ENCODE results near the gene PRPF39. TPM values are rescaled to one million over a fixed set of nuclear protein-coding genes. Genes with fewer than 3 reads are reported as not detected.

The PRPF39 gene
- total and polyA plus RNA-seq, 2 of the 13 experiments (the other 11 are each of a cell fraction or from before 2014, with no cell fraction given): 44.2 to 65.0 TPM

GRCh38 chr14:45041641-45042040 lies 42.3 kb upstream of the PRPF39 start:
- no peak overlapping the region for H3K4me3 ChIP-seq (replicated peaks in 1 of 3; ENCODE audit: insufficient read depth in 1 of 3, low read depth in 2 of 3, low read length in 3 of 3)
- ChIA-PET CTCF (ENCODE audit: low intra/inter-chr PET ratio, low total read pairs) (no interaction called here), POLR2A (no interaction called here)
- no peaks in the 10 kb centered on the region for H4K20me1 ChIP-seq (ENCODE audit: insufficient read depth, low read length)
- FAIRE-seq (no peak), ATAC-seq (peak; percentile 43; the same call in 1 of the 3 replicates), DNase-seq (ENCODE audit: low spot score) (no peak)
- H3K79me2 ChIP-seq (ENCODE audit: insufficient read depth, low read length): no peaks in the 10 kb centered on the region
- in situ Hi-C loops (cut with HindIII; ENCODE audit: extremely low pct_ligation_motif_present, low pct_unique_long_range_greater_than_20kb): no loop called here
- 78% methylated on average over 5 of the region's 5 CpGs for WGBS (ENCODE audit: low lambda C conversion rate)
- H3K4me2 ChIP-seq (ENCODE audit: low read depth, low read length): no peak overlapping the region
- no TSS peak for BruUV-seq (replicated peaks)
- no peak overlapping the region for H3K27ac ChIP-seq (ENCODE audit: extremely low read length, insufficient read depth, low read length)
- no peak overlapping the region for H2AFZ ChIP-seq (ENCODE audit: low read length)
- intact Hi-C loops (cut with micrococcal nuclease; ENCODE audit: unreplicated experiment): no loop called here
- TF ChIP-seq KAT2B (IDR thresholded peaks at IDR 0.05; ENCODE audit: borderline replicate concordance, low read depth, low read length): no peak
- no peak for TF ChIP-seq ZNF768 (CRISPR knock-in tag; IDR thresholded peaks at IDR 0.05)
- no peak for TF ChIP-seq ZNF678 (CRISPR knock-in tag; IDR thresholded peaks at IDR 0.05)
- TF ChIP-seq ZMYM3 (CRISPR knock-in tag; IDR thresholded peaks at IDR 0.05): no peak
- peaks cover 5% of the 10 kb centered on the region; the same call in 1 of the 2 replicates for H3K9me3 ChIP-seq (ENCODE audit: low read length)
- no peaks in the 10 kb centered on the region for H3K27me3 ChIP-seq (ENCODE audit: control insufficient read depth in 1 of 2, insufficient read depth in 2 of 2, low read length in 2 of 2)
- peaks cover 9 to 15% of the 10 kb centered on the region in 2 experiments; a peak in 4 of 5 replicates for H3K36me3 ChIP-seq (replicated peaks in 1 of 2; ENCODE audit: control insufficient read depth in 1 of 2, insufficient read depth in 2 of 2, low read length in 2 of 2)
- peaks cover 22% of the 10 kb centered on the region for H3K4me1 ChIP-seq (ENCODE audit: insufficient read depth, low read length)
- no peak overlapping the region for H3K9ac ChIP-seq (ENCODE audit: insufficient read depth, low read depth, low read length)

- Histone ChIP-seq H3K36me3 (replicated peaks in 1 of 2; ENCODE audit: control insufficient read depth in 1 of 2, insufficient read depth in 2 of 2, low read length in 2 of 2) (peaks cover 4 to 6% of the 10 kb centered on the region in 2 experiments; a peak in 2 of 5 replicates), H3K9me3 (ENCODE audit: low read length) (no peaks in the 10 kb centered on the region), H3K27me3 (ENCODE audit: control insufficient read depth in 1 of 2, insufficient read depth in 2 of 2, low read length in 2 of 2) (no peaks in the 10 kb centered on the region), H3K27ac (ENCODE audit: extremely low read length, insufficient read depth, low read length) (no peak overlapping the region), H2AFZ (ENCODE audit: low read length) (no peak overlapping the region), H3K4me1 (ENCODE audit: insufficient read depth, low read length) (peaks cover 17% of the 10 kb centered on the region), H3K4me2 (ENCODE audit: low read depth, low read length) (no peak overlapping the region), H3K4me3 (replicated peaks in 1 of 3; ENCODE audit: insufficient read depth in 1 of 3, low read depth in 2 of 3, low read length in 3 of 3) (no peak overlapping the region), H4K20me1 (ENCODE audit: insufficient read depth, low read length) (no peaks in the 10 kb centered on the region), H3K9ac (ENCODE audit: insufficient read depth, low read depth, low read length) (no peak overlapping the region), H3K79me2 (ENCODE audit: insufficient read depth, low read length) (no peaks in the 10 kb centered on the region)
- ATAC-seq: no peak
- no TSS peak for BruUV-seq (replicated peaks)
- intact Hi-C loops (cut with micrococcal nuclease; ENCODE audit: unreplicated experiment) (no loop called here), in situ Hi-C loops (cut with HindIII; ENCODE audit: extremely low pct_ligation_motif_present, low pct_unique_long_range_greater_than_20kb) (no loop called here)
- TF ChIP-seq SOX6 (IDR thresholded peaks at IDR 0.05) (no peak), SOX6 (CRISPR knock-in tag; IDR thresholded peaks at IDR 0.05) (peak; percentile 64; the same call in 1 of the 2 replicates), NR2C2 (CRISPR knock-in tag; IDR thresholded peaks at IDR 0.05; ENCODE audit: borderline replicate concordance) (no peak), BHLHE40 (IDR thresholded peaks at IDR 0.05; ENCODE audit: low read length) (peak; percentile 62), SOX13 (IDR thresholded peaks at IDR 0.05) (no peak), SOX13 (CRISPR knock-in tag; conservative IDR thresholded peaks at IDR 0.05 in 1 of 2, IDR thresholded peaks at IDR 0.05 in 1 of 2) (peak in 1 of 2 experiments; percentile 73; a peak in 2 of 4 replicates)
- WGBS (ENCODE audit: low lambda C conversion rate): 73% methylated on average over 5 of the region's 5 CpGs
- no peak for FAIRE-seq
- DNase-seq (ENCODE audit: low spot score): peak; percentile 5
- ChIA-PET CTCF (ENCODE audit: low intra/inter-chr PET ratio, low total read pairs) (no interaction called here), POLR2A (interaction anchor here (1.2 kb wide), 1 partner anchor 209 kb away, joined by 3 read pairs; no protein-coding TSS in a partner anchor)
Measured at GRCh38 chr14:45044638-45045037, 39.3 kb upstream of the PRPF39 start.

All from HepG2 (cell line).